SJCRH30 (cell line): ENCODE results near the gene GGN. TPM values are rescaled to one million over a fixed set of nuclear protein-coding genes. Genes with fewer than 3 reads are reported as not detected.

Source experiments
- DNase-seq, 2 experiments: peaks; one replicate each; pipeline ENCODE4 v3.0.0-alpha.2; 2015 to 2020
- H3K27ac ChIP-seq: fragments of 250-450 bp; sonication (Bioruptor Pico); 2 replicates; pipeline ENCODE4 v1.5.1; 2020; ENCODE audit warnings: mild to moderate bottlenecking, moderate library complexity
- H3K27me3 ChIP-seq: fragments of 250-450 bp; sonication (Bioruptor Pico); 2 replicates; pipeline ENCODE4 v1.5.1; 2020; ENCODE audit warnings: mild to moderate bottlenecking, moderate library complexity
- H3K36me3 ChIP-seq: fragments of 250-450 bp; sonication (Bioruptor Pico); 2 replicates; pipeline ENCODE4 v1.5.1; 2020; ENCODE audit warnings: mild to moderate bottlenecking, moderate library complexity
- H3K4me1 ChIP-seq: fragments of 250-450 bp; sonication (Bioruptor Pico); 2 replicates; pipeline ENCODE4 v1.5.1; 2020; ENCODE audit warnings: mild to moderate bottlenecking, moderate library complexity
- H3K4me3 ChIP-seq: fragments of 250-450 bp; sonication (Bioruptor Pico); 2 replicates; pipeline ENCODE4 v1.5.1; 2020; ENCODE audit warnings: mild to moderate bottlenecking, moderate library complexity
- H3K9me3 ChIP-seq: fragments of 250-450 bp; sonication (Bioruptor Pico); replicated peaks from 2 replicates; pipeline ENCODE4 v1.5.1; 2020; ENCODE audit warnings: mild to moderate bottlenecking, moderate library complexity
- total RNA-seq: library from RNA; depleted of rRNA; stranded (reverse); fragments of >200 nt; shearing (Covaris generic); gene quantifications from 2 replicates; pipeline ENCODE4 v1.2.3, GENCODE V29; 2014

Gene GGN
- total RNA-seq, 1 experiment from 2014 or later, result 0.59 TPM

GRCh38 chr19:38401148-38401547, 13.3 kb upstream of the GGN start:
- Histone ChIP-seq H3K27me3 (no peaks in the 10 kb centered on the region), H3K4me3 (no peak overlapping the region), H3K9me3 (no peaks in the 10 kb centered on the region), H3K36me3 (no peaks in the 10 kb centered on the region), H3K4me1 (no peaks in the 10 kb centered on the region), H3K27ac (no peak overlapping the region)
- no peak for DNase-seq

GRCh38 chr19:38400361-38400760, 12.5 kb upstream of the GGN start:
- Histone ChIP-seq H3K4me3 (no peak overlapping the region), H3K9me3 (no peaks in the 10 kb centered on the region), H3K36me3 (no peaks in the 10 kb centered on the region), H3K27ac (no peak overlapping the region), H3K4me1 (no peaks in the 10 kb centered on the region), H3K27me3 (no peaks in the 10 kb centered on the region)
- DNase-seq, result no peak

GRCh38 chr19:38399537-38399936, 11.7 kb upstream of the GGN start:
- Histone ChIP-seq H3K27me3 (no peaks in the 10 kb centered on the region), H3K27ac (no peak overlapping the region), H3K9me3 (no peaks in the 10 kb centered on the region), H3K4me3 (no peak overlapping the region), H3K36me3 (no peaks in the 10 kb centered on the region), H3K4me1 (no peaks in the 10 kb centered on the region)
- DNase-seq, result no peak

GRCh38 chr19:38399081-38399480, 11.2 kb upstream of the GGN start:
- H3K4me1 ChIP-seq, result no peaks in the 10 kb centered on the region
- H3K27me3 ChIP-seq, result no peaks in the 10 kb centered on the region
- H3K9me3 ChIP-seq, result no peaks in the 10 kb centered on the region

GRCh38 chr19:38395381-38396114, 7.7 kb upstream of the GGN start:
- H3K27ac ChIP-seq, result no peak overlapping the region
- no peaks in the 10 kb centered on the region; the same call in 1 of the 2 replicates for H3K36me3 ChIP-seq
- no peaks in the 10 kb centered on the region for H3K27me3 ChIP-seq
- H3K4me3 ChIP-seq, result no peak overlapping the region
- no peak for DNase-seq
- H3K4me1 ChIP-seq, result no peaks in the 10 kb centered on the region
- no peaks in the 10 kb centered on the region for H3K9me3 ChIP-seq

More at GRCh38 chr19:38399081-38399480, 11.2 kb upstream of the GGN start:
- H3K4me3 ChIP-seq, result no peak overlapping the region
- H3K27ac ChIP-seq, result no peak overlapping the region
- H3K36me3 ChIP-seq, result no peaks in the 10 kb centered on the region
- no peak for DNase-seq

GRCh38 chr19:38394488-38394887, 6.7 kb upstream of the GGN start:
- Histone ChIP-seq H3K27me3 (no peaks in the 10 kb centered on the region), H3K9me3 (no peaks in the 10 kb centered on the region), H3K27ac (no peak overlapping the region), H3K4me1 (no peaks in the 10 kb centered on the region), H3K36me3 (no peaks in the 10 kb centered on the region; the same call in 1 of the 2 replicates), H3K4me3 (no peak overlapping the region)
- DNase-seq, result no peak

DNA sequence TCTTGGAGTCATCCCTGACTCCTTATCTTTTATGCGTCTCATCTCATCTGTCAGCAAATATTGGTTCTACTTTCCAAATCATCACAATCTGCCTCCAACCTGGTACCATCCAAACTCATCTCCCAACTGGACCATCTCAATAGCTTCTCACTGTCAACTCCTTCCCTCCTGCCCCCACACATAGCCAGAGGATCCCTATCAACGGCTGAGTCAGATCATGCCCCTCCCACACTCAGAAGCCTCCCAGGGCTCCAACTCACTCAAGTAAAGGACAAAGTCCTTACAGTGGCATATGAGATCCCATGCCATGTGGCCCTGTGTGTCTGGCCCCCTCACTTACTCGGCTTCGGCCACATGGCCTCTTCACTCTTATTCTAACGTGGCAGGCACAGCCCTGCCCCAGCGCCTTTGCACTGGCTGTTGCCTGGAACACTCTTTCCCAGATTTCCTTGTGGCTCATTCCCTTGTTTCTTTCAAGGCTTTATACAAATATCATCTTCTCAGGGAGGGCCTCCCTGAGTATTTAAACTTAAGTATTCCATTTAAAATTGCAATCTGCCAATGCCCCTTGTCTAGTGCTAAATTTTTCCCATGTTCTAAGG, 5.0 kb upstream of the GGN start:
- H3K9me3 ChIP-seq, result no peaks in the 10 kb centered on the region
- no peaks in the 10 kb centered on the region for H3K27me3 ChIP-seq
- H3K4me3 ChIP-seq, result no peak overlapping the region
- no peaks in the 10 kb centered on the region; the same call in 1 of the 2 replicates for H3K36me3 ChIP-seq
- DNase-seq, result no peak
- no peak overlapping the region for H3K27ac ChIP-seq
- H3K4me1 ChIP-seq, result no peaks in the 10 kb centered on the region

DNA sequence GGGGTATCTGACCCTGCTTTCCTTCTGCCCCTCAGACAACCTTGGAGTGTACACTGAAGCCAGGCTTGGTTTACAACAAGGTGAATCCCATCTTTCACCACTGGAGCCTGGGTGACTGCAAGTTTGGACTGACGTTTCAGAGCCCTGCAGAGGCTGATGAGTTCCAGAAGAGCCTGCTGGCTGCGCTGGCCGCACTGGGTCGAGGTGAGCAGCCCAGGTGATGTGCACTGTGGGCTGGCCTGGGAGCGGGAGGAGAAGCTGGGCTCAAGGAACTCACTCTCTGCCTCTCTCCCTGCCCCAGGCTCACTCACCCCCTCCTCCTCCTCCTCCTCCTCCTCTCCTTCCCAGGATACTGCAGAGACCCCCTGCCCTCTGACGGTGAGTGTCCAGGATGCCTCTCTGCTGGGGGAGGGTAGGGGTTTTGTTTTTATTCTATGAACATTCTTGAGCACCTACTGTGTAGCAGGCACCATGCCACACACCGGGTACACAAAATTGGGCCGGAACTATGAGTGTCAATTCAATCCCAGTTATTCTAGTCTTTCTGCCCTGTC, 4.2 kb upstream of the GGN start:
- DNase-seq, result no peak
- no peaks in the 10 kb centered on the region for H3K9me3 ChIP-seq
- H3K4me3 ChIP-seq, result no peak overlapping the region
- H3K4me1 ChIP-seq, result no peaks in the 10 kb centered on the region
- H3K27me3 ChIP-seq, result no peaks in the 10 kb centered on the region
- no peak overlapping the region for H3K27ac ChIP-seq
- H3K36me3 ChIP-seq, result no peaks in the 10 kb centered on the region; the same call in 1 of the 2 replicates

DNA sequence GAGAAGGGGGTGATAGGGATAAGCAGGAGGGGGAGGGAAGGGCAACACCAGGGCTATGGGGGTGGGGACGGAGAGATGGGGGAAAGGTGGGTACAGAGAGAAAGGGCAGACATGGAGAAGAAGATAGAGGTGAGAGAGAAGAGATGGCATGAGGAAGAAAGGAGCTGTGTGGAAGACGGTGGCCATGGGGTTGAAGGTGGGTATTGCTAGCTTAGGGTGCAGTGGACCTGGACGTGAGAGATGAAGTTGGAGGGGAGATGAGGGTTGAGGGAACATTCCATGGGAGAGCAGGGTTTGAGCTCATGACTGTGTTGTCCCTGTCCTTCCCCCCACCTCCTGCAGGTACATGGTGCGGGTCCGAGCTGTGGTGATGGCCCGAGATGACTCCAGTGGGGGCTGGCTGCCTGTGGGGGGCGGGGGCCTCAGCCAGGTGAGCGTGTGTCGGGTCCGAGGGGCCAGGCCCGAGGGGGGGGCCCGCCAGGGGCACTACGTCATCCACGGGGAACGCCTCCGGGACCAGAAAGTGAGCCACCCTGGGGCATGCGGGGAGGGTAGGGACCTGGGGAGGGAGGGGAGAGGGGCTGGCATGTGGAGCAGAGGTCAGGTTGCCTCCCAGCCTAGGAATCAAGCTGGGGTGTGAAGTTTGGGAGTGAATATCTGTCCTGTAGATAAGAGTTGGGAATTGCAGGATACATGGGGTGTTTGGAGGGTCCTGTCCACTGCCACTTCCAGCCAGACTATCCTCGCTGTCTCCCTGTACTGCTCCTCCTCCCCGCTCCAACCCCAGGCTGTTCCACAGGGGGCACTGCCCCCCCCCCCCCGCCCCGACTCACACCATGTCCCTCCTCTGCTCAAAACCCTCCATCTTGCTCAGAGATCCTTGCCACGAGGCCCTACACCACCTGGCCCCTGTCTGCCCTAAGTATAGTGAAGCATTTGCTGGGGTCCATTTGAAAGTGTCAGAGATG, 2.4 kb upstream of the GGN start:
- Histone ChIP-seq H3K36me3 (peaks cover 4% of the 10 kb centered on the region), H3K9me3 (no peaks in the 10 kb centered on the region), H3K27me3 (no peaks in the 10 kb centered on the region), H3K4me3 (no peak overlapping the region), H3K27ac (no peak overlapping the region), H3K4me1 (no peaks in the 10 kb centered on the region)
- no peak for DNase-seq

GRCh38 chr19:38389101-38389925, 1.5 kb upstream of the GGN start:
- Histone ChIP-seq H3K27me3 (no peaks in the 10 kb centered on the region), H3K4me1 (no peaks in the 10 kb centered on the region), H3K36me3 (peaks cover 14% of the 10 kb centered on the region), H3K27ac (peak overlapping the region; percentile 30; the same call in 1 of the 2 replicates), H3K9me3 (no peaks in the 10 kb centered on the region), H3K4me3 (peak overlapping the region; percentile 62)
- peak; percentile 53 to 66 for DNase-seq

GRCh38 chr19:38388349-38389100, 691 bp upstream of the GGN start, which contains the start of gene SPRED3:
SPRED3 (plus strand) TSS chr19:38388697; CDS start chr19:38390303, 1,606 bp downstream.
- peak within 1 kb of the TSS; percentile 62 for H3K4me3 ChIP-seq
- peak within 1 kb of the TSS; percentile 30; the same call in 1 of the 2 replicates for H3K27ac ChIP-seq
- H3K9me3 ChIP-seq, result no peaks in the 10 kb centered on the region
- no peak for DNase-seq
- no peaks in the 10 kb centered on the region for H3K4me1 ChIP-seq
- no peaks in the 10 kb centered on the region for H3K27me3 ChIP-seq
- peaks cover 20% of the 10 kb centered on the region for H3K36me3 ChIP-seq

DNA sequence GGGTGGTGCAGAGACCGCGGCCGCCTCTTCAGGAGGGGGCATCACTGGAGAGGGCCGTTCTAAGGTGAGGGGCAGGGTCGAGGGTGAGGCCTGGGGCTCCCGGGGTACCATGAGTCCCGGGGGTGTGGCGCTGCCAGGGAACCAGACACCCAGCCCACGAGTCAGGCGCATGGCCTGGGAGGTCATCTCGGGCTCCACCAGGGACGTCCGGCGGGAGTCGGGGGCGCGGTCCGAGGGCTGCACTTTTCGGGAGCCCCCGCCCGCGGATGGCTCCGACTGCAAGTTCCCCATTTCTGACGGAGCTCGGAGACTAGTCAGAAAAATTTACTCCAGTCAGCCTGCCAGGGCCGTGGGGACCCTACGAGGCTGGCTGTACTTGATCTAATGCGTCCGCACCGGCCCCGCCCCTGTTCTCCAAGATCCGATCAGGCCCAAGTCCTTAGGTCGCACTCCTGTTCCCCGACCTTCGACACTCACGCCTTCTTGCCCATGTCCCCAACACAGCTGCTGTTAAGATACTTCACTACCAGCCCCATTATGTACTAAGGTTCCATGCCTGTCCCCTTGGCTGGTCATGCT, 774 bp downstream of the GGN start:
- Histone ChIP-seq H3K27ac (no peak overlapping the region), H3K36me3 (peaks cover 33% of the 10 kb centered on the region), H3K9me3 (no peaks in the 10 kb centered on the region), H3K4me1 (no peaks in the 10 kb centered on the region), H3K27me3 (no peaks in the 10 kb centered on the region), H3K4me3 (peak overlapping the region; percentile 62)
- DNase-seq, result no peak
